HTR-8/SVneo (cell line): Measurements from ENCODE around the gene KCNT1.
A peak's percentile ranks its signal among the peaks of the same experiment; 100 is the strongest.

ENCODE experiments used
- DNase-seq: peaks from one replicate; pipeline ENCODE4 v3.0.0; 2011; ENCODE audit warnings: low spot score, mixed read lengths; ENCODE audit not compliant: insufficient read length
- FAIRE-seq: peaks from 2 replicates; lab custom pipeline; 2011; peaks lifted over from hg19 to GRCh38; lab: Jason Lieb, UNC

Gene KCNT1

GRCh38 chr9:135791431-135792267 lies 89.7 kb downstream of the KCNT1 start:
- FAIRE-seq (no peak), DNase-seq (no peak)

- FAIRE-seq = no peak
- no peak for DNase-seq
Observed at GRCh38 chr9:135792268-135793128, 90.5 kb downstream of the KCNT1 start.

- FAIRE-seq = no peak
- no peak for DNase-seq
Observed at GRCh38 chr9:135793221-135794056, 91.5 kb downstream of the KCNT1 start.

GRCh38 chr9:135794057-135794335 lies 92.0 kb downstream of the KCNT1 start:
- no peak for FAIRE-seq
- DNase-seq = no peak

GRCh38 chr9:135794361-135794885 lies 92.4 kb downstream of the KCNT1 start:
- FAIRE-seq (no peak), DNase-seq (no peak)

- FAIRE-seq (no peak), DNase-seq (no peak)
Observed at GRCh38 chr9:135795391-135795790, 93.4 kb downstream of the KCNT1 start.

GRCh38 chr9:135796784-135797485 lies 95.0 kb downstream of the KCNT1 start:
- no peak for FAIRE-seq

GRCh38 chr9:135797507-135798262 lies 95.7 kb downstream of the KCNT1 start:
- FAIRE-seq (no peak), DNase-seq (peak; percentile 67)

More at GRCh38 chr9:135796784-135797485, 95.0 kb downstream of the KCNT1 start:
- no peak for DNase-seq

GRCh38 chr9:135798263-135798585 lies 96.2 kb downstream of the KCNT1 start:
- DNase-seq (no peak), FAIRE-seq (no peak)

GRCh38 chr9:135799261-135799660 lies 97.3 kb downstream of the KCNT1 start:
- FAIRE-seq (no peak), DNase-seq (no peak)

- no peak for FAIRE-seq
- DNase-seq = no peak
Observed at GRCh38 chr9:135801070-135801469, 99.1 kb downstream of the KCNT1 start.

GRCh38 chr9:135802876-135803419 lies 101.0 kb downstream of the KCNT1 start:
- no peak for FAIRE-seq
- DNase-seq = no peak

- FAIRE-seq = no peak
Observed at GRCh38 chr9:135803441-135803840, 101.5 kb downstream of the KCNT1 start.

GRCh38 chr9:135804581-135805421 lies 102.8 kb downstream of the KCNT1 start:
- FAIRE-seq = no peak
- no peak for DNase-seq

More at GRCh38 chr9:135803441-135803840, 101.5 kb downstream of the KCNT1 start:
- no peak for DNase-seq

- DNase-seq (no peak), FAIRE-seq (no peak)
Observed at GRCh38 chr9:135805422-135806022, 103.5 kb downstream of the KCNT1 start.

GRCh38 chr9:135809166-135809565 lies 107.2 kb downstream of the KCNT1 start:
- DNase-seq (no peak), FAIRE-seq (no peak)

- DNase-seq (no peak), FAIRE-seq (no peak)
Observed at GRCh38 chr9:135810806-135811575, 109.0 kb downstream of the KCNT1 start.
